GM12801 (cell line): ENCODE results near the gene CAGE1.

ENCODE experiments used
- CTCF ChIP-seq: IDR thresholded peaks from one replicate; pipeline ENCODE4 v1.5.1; 2011; ENCODE audit warnings: control low read depth; ENCODE audit not compliant: insufficient read length; ENCODE audit errors: extremely low read depth

CAGE1 gene

DNA sequence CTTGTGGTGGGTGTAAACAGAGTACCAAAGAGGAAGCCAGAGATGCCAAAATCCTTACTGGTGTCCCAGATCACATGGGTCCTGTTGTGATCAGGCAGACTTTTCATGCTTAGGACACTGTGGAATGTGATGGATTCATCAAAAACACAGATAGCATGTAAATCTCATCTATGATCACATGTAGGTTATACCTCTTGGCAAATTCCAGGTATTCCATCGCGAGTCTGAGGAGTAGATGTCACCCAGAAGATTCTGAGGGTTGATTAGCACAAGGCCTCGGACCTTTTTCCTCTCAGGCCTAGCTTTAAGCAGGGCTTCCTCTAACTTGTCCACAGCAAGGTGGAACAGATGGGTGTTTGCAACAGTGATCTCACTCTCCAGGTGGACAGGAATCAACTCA, 48.3 kb downstream of the CAGE1 start:
- no peak for TF ChIP-seq CTCF

GRCh38 chr6:7338031-7338430, 51.5 kb downstream of the CAGE1 start:
- no peak for TF ChIP-seq CTCF

GRCh38 chr6:7335519-7335918, 54.0 kb downstream of the CAGE1 start:
- TF ChIP-seq CTCF: no peak

GRCh38 chr6:7334685-7335084, 54.9 kb downstream of the CAGE1 start:
- no peak for TF ChIP-seq CTCF

GRCh38 chr6:7332090-7332745, 57.3 kb downstream of the CAGE1 start:
- TF ChIP-seq CTCF: no peak

GRCh38 chr6:7331452-7331851, 58.1 kb downstream of the CAGE1 start:
- TF ChIP-seq CTCF: no peak

DNA sequence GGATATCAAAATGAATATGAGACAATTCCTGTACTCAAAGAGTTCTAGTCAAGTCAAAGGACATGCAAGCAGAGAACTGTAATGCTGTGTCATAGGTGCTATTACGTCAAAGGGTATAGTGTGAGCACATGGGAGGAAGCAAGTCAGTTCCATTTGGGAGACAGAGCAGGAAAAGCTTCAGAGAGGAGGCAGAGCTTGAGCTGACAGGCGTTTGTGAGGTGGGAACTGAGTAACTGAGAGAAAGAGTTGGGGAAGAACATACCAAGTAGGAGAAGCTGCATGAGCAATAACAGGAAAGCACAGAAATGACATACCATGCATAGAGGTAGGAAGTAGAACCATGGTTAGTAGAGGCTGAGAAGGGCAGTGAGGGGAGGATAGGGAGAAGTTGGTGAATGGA, 61.3 kb downstream of the CAGE1 start:
- TF ChIP-seq CTCF: no peak

GRCh38 chr6:7325750-7326149, 63.8 kb downstream of the CAGE1 start:
- no peak for TF ChIP-seq CTCF
